Measurements from ENCODE around the gene GNAS-AS1.

DNA sequence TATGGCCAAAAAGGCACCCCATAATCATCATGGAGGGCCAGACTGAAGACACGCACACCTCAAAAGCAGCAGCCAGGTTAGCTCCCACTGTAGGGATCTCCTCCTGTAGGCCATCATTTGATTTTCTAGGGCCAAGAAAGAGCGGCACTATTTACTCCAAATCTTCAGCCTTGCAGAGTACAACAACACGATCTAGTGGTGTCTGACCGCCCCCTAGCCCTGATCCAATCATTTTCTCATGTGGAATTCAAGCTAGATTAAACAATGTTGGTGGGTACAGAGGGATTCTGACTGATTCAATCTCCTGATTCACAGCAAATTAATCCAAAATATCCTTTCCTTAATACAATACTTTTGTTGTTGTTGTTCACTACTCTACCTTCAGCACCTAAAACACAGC is 12.5 kb downstream of the GNAS-AS1 start:
- TF ChIP-seq ZNF274 (IDR thresholded peaks at IDR 0.05; ENCODE audit: low read depth, low read length): no peak
- no peak for TF ChIP-seq SUZ12 (IDR thresholded peaks at IDR 0.05; ENCODE audit: extremely low read depth, insufficient read depth, insufficient read length)

All from NT2/D1 (cell line).